Left forelimb (tissue), 1 donor: ENCODE data around the gene SERPINB12.

ENCODE experiments used
- DNase-seq: peaks from one replicate; pipeline ENCODE4 v3.0.0-alpha.2; 2018; ENCODE audit warnings: low spot score

Gene SERPINB12

GRCh38 chr18:63603355-63603754, 61.2 kb downstream of the SERPINB12 start:
- DNase-seq: no peak

DNA sequence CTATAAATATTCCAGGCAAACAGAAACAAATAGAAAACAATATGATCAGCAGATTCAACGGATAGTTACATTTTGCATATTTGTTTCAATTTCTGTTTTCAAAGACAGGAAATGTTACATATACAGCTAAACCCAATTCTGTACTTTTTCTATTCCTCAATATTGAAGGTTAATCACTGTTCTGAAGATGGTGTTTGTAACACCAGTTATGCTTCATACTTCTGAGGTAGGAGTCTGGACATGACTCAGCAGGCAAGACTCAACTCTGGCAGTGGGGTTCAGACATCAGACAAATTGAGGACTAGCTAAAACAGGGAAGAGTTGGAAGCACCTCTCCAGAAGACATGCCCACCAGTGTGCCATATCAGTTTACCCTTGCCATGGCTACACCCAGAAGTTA, 61.6 kb downstream of the SERPINB12 start:
- no peak for DNase-seq

GRCh38 chr18:63604791-63605567, 62.8 kb downstream of the SERPINB12 start:
- DNase-seq: no peak

- no peak for DNase-seq
Observed at GRCh38 chr18:63606526-63606925, 64.4 kb downstream of the SERPINB12 start.

- no peak for DNase-seq
Observed at GRCh38 chr18:63613420-63613819, 71.3 kb downstream of the SERPINB12 start.

DNA sequence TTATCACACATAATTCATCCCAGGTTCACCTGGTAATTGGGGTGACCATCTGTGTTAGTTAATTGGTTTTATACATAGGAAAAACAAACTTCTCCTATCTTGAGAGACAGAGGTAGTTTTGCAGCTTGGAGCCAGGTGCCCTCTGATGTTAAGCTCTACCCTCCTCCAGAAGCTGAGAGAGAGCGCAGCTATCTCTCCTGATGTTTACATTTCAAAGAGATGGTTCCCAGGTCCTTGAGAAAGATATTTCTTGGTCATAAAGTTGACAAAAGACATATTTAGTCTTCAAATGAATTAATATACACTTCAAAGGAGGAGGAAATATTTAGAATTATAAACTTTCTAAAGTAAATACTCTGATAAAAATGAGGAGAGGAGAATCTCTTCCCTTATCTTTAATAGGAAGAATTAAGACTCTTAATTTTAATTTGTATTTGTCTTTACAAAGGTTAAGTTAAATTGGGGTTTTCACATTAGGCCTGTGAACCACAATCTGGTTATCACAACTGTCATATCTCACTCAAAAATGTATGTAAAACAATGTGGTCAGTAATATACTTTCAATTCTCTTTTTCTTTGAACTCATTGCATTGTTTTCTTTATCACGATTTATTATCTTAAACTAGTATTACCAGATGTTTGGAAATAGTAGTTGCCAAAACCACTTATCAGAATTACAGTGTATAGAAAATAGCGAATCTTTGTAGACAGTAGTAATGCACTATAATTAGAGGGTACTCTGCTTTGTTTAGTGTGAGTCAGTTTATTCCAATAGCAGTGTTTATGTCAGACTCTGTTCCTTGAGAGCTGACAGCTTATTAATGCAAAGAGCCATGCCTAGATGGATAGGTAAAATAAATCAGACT, 75.1 kb downstream of the SERPINB12 start:
- no peak for DNase-seq

DNA sequence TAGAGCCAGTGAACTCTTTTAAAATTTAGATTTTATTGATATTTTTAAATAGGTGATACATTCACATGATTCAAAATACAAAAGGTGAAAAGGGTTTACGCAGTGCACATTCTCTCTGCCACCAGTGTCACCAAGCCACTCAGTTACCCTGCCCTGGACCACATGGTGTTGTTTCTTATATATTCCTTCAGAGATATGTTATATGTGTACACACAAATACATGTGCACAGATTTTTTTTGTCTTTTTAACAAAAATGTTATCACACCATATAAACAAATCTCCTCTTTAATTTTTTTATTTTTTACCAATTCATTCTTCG, 75.7 kb downstream of the SERPINB12 start:
- DNase-seq: no peak
